GM18505 (cell line): ENCODE data around the gene EPHA4.

ENCODE experiments used
- ATAC-seq: cut with Tn5 transposase; IDR thresholded peaks from one replicate; pipeline ENCODE4 v1.9.1; 2021; ENCODE audit not compliant: unreplicated experiment
- POLR2A ChIP-seq: IDR thresholded peaks from 4 replicates; pipeline ENCODE4 v1.6.1; 2011; ENCODE audit warnings: borderline replicate concordance; ENCODE audit not compliant: insufficient read depth, insufficient read length; ENCODE audit errors: extremely low read depth

Gene EPHA4

GRCh38 chr2:221399183-221399582 lies 172.9 kb downstream of the EPHA4 start:
- TF ChIP-seq POLR2A = no peak
- no peak for ATAC-seq

- no peak for TF ChIP-seq POLR2A
Measured at GRCh38 chr2:221397187-221397586, 174.9 kb downstream of the EPHA4 start.

GRCh38 chr2:221392228-221392881 lies 179.7 kb downstream of the EPHA4 start:
- no peak for TF ChIP-seq POLR2A
- ATAC-seq = no peak

More at GRCh38 chr2:221397187-221397586, 174.9 kb downstream of the EPHA4 start:
- no peak for ATAC-seq

GRCh38 chr2:221390878-221391277 lies 181.2 kb downstream of the EPHA4 start:
- no peak for ATAC-seq
- TF ChIP-seq POLR2A = no peak

- no peak for ATAC-seq
- no peak for TF ChIP-seq POLR2A
Measured at GRCh38 chr2:221389904-221390303, 182.2 kb downstream of the EPHA4 start.

GRCh38 chr2:221389421-221389820 lies 182.7 kb downstream of the EPHA4 start:
- no peak for TF ChIP-seq POLR2A
- no peak for ATAC-seq

GRCh38 chr2:221388891-221389290 lies 183.2 kb downstream of the EPHA4 start:
- TF ChIP-seq POLR2A = no peak

GRCh38 chr2:221385716-221386115 lies 186.4 kb downstream of the EPHA4 start:
- ATAC-seq = no peak
- TF ChIP-seq POLR2A = no peak

More at GRCh38 chr2:221388891-221389290, 183.2 kb downstream of the EPHA4 start:
- no peak for ATAC-seq

GRCh38 chr2:221381928-221382488 lies 190.1 kb downstream of the EPHA4 start:
- ATAC-seq = no peak
- TF ChIP-seq POLR2A = no peak

- no peak for ATAC-seq
- TF ChIP-seq POLR2A = no peak
Measured at GRCh38 chr2:221380686-221381085, 191.4 kb downstream of the EPHA4 start.

- no peak for TF ChIP-seq POLR2A
Measured at GRCh38 chr2:221380062-221380461, 192.0 kb downstream of the EPHA4 start.

GRCh38 chr2:221377597-221377996 lies 194.5 kb downstream of the EPHA4 start:
- no peak for ATAC-seq
- TF ChIP-seq POLR2A = no peak

More at GRCh38 chr2:221380062-221380461, 192.0 kb downstream of the EPHA4 start:
- ATAC-seq = no peak

- no peak for TF ChIP-seq POLR2A
- ATAC-seq = no peak
Measured at GRCh38 chr2:221377066-221377465, 195.0 kb downstream of the EPHA4 start.

GRCh38 chr2:221374234-221374633 lies 197.9 kb downstream of the EPHA4 start:
- no peak for ATAC-seq
- TF ChIP-seq POLR2A = no peak
